Neural crest cell (in vitro differentiated cells): ENCODE results near the gene EPHA1. TPM values are rescaled to one million over a fixed set of nuclear protein-coding genes. Genes with fewer than 3 reads are reported as not detected.

ENCODE experiments used
- DNase-seq: peaks from one replicate; pipeline ENCODE4 v3.0.0; 2021; ENCODE audit warnings: low read depth, mixed read lengths, low spot score
- H3K27ac Mint-ChIP-seq: one replicate; pipeline ENCODE4 v1.8.0; 2021; ENCODE audit warnings: mild to moderate bottlenecking, mixed read lengths; ENCODE audit not compliant: unreplicated experiment
- H3K27me3 Mint-ChIP-seq: 2 replicates; pipeline ENCODE4 v1.8.0; 2021; ENCODE audit warnings: low read depth, mild to moderate bottlenecking, mixed read lengths
- H3K36me3 Mint-ChIP-seq: 2 replicates; pipeline ENCODE4 v1.8.0; 2021; ENCODE audit warnings: low read depth, mild to moderate bottlenecking, mixed read lengths
- H3K4me1 Mint-ChIP-seq: 2 replicates; pipeline ENCODE4 v1.8.0; 2021; ENCODE audit warnings: mixed read lengths
- H3K4me3 Mint-ChIP-seq: one replicate; pipeline ENCODE4 v1.8.0; 2021; ENCODE audit warnings: mild to moderate bottlenecking, mixed read lengths
- H3K9me3 Mint-ChIP-seq: 2 replicates; pipeline ENCODE4 v1.8.0; 2021; ENCODE audit warnings: mixed read lengths
- microRNA-seq: library from miRNA; unstranded; fragments of <30 nt; microRNA quantifications from one replicate; pipeline ENCODE4, GENCODE V29; 2020
- total RNA-seq: library from RNA; stranded (reverse); gene quantifications from 2 replicates; pipeline ENCODE4 v1.2.1, GENCODE V29; 2021
- TF ChIP-seq, protein P1 (sequence below): fragments of 200-600 bp; sonication (generic); conservative IDR thresholded peaks from 2 replicates; pipeline ENCODE4 v1.5.0; 2021; ENCODE audit warnings: antibody characterized with exemption, mild to moderate bottlenecking

The EPHA1 gene
- total RNA-seq, 1 donor from 2014 or later = not detected

DNA sequence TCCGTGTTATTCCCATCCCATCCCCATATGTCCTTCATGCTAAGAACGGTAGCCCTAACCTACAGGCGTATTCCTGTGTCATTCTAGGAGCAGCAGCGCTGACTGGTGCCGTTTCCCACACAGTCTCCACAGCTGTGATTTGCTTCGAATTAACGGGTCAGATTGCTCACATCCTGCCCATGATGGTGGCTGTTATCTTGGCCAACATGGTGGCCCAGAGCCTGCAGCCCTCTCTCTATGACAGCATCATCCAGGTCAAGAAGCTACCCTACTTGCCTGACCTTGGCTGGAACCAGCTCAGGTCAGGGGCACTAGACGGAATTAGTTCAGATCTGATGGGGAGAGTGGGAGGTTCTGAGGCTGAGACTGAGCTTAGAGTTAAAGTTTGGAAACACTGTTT, 66.8 kb downstream of the EPHA1 start:
- Mint-ChIP-seq H3K27ac (no peak overlapping the region), H3K4me1 (peaks cover 9% of the 10 kb centered on the region), H3K9me3 (no peaks in the 10 kb centered on the region), H3K27me3 (peaks cover 24% of the 10 kb centered on the region), H3K4me3 (no peak overlapping the region), H3K36me3 (no peaks in the 10 kb centered on the region)
- TF ChIP-seq, protein P1, sequence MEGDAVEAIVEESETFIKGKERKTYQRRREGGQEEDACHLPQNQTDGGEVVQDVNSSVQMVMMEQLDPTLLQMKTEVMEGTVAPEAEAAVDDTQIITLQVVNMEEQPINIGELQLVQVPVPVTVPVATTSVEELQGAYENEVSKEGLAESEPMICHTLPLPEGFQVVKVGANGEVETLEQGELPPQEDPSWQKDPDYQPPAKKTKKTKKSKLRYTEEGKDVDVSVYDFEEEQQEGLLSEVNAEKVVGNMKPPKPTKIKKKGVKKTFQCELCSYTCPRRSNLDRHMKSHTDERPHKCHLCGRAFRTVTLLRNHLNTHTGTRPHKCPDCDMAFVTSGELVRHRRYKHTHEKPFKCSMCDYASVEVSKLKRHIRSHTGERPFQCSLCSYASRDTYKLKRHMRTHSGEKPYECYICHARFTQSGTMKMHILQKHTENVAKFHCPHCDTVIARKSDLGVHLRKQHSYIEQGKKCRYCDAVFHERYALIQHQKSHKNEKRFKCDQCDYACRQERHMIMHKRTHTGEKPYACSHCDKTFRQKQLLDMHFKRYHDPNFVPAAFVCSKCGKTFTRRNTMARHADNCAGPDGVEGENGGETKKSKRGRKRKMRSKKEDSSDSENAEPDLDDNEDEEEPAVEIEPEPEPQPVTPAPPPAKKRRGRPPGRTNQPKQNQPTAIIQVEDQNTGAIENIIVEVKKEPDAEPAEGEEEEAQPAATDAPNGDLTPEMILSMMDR = no peak
- no peak for DNase-seq

Small RNAs within 50 kb of the gene (microRNA-seq; reads per million reads assigned to microRNA genes)
- gene MIR6892 = not detected

Other genes starting within 250 kb of the EPHA1 start
- gene TAS2R39, start 225.4 kb downstream of the EPHA1 start, total RNA-seq = not detected in 2 replicates
- not detected in 2 replicates for gene TAS2R40, start 186.8 kb downstream of the EPHA1 start, total RNA-seq
- gene GSTK1, start 145.4 kb downstream of the EPHA1 start, total RNA-seq = 51.0 and 54.1 TPM in 2 replicates
- gene TMEM139, start 123.9 kb downstream of the EPHA1 start, total RNA-seq = 0.61 and 0.91 TPM in 2 replicates
- gene CASP2, start 120.5 kb downstream of the EPHA1 start, total RNA-seq = 72.8 and 76.2 TPM in 2 replicates
- 0.09 TPM in 1 of 2 replicates, not detected in the other for gene CLCN1, start 92.7 kb downstream of the EPHA1 start, total RNA-seq
- gene FAM131B, start 46.1 kb downstream of the EPHA1 start, total RNA-seq = 15.0 and 15.5 TPM in 2 replicates
- 61.7 and 64.7 TPM in 2 replicates for gene ZYX, start 27.5 kb downstream of the EPHA1 start, total RNA-seq
- not detected in 2 replicates for gene TAS2R60, start 34.6 kb upstream of the EPHA1 start, total RNA-seq
- gene TAS2R41, start 69.0 kb upstream of the EPHA1 start, total RNA-seq = not detected in 2 replicates
- gene CTAGE15, start 162.9 kb upstream of the EPHA1 start, total RNA-seq = not detected in 2 replicates
- gene TCAF2, start 212.1 kb upstream of the EPHA1 start, total RNA-seq = 0.09 and 0.11 TPM in 2 replicates